Effector CD8-positive, alpha-beta T cell (primary cell): Measurements from ENCODE around the gene NANOGP8.
"Not testable (repeated sequence)": the region's sequence is repeated elsewhere in the genome, so short reads cannot be mapped to it uniquely, and the experiment has no call there.

ENCODE experiments used
- DNase-seq: peaks from one replicate; lab custom pipeline; 2025; lab: John Stamatoyannopoulos, UW

The NANOGP8 gene

DNA sequence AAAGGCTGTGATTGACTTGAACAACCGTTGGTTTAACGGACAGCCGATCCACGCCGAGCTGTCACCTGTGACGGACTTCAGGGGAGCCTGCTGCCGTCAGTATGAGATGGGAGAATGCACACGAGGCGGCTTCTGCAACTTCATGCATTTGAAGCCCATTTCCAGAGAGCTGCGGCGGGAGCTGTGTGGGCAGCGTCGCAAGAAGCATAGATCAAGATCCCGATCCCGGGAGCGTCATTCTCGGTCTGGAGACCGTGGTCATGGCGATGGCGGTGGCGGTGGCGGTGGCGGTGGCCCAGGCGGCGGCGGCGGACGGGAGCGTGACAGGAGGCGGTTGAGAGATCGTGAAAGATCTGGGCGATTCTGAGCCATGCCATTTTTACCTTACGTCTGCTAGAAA lies 7.8 kb upstream of the NANOGP8 start:
- DNase-seq: no peak

DNA sequence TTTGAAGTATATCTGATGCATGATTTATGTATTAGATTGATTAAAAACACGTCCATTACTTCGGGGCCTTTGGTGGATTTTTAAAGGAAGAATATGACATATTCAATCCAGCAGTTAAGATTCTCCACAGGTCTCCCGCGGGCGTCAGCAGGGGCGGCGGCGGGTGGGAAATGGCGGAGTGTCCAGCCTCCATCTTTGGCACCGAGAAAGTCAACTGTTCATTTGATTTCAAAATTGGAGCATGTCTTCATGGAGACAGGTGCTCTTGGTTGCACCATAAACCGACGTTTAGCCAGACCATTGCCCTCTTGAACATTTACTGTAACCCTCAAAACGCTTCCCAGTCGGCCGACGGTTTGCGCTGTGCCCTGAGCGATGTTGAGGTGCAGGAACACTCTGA lies 7.2 kb upstream of the NANOGP8 start:
- DNase-seq: no peak

DNA sequence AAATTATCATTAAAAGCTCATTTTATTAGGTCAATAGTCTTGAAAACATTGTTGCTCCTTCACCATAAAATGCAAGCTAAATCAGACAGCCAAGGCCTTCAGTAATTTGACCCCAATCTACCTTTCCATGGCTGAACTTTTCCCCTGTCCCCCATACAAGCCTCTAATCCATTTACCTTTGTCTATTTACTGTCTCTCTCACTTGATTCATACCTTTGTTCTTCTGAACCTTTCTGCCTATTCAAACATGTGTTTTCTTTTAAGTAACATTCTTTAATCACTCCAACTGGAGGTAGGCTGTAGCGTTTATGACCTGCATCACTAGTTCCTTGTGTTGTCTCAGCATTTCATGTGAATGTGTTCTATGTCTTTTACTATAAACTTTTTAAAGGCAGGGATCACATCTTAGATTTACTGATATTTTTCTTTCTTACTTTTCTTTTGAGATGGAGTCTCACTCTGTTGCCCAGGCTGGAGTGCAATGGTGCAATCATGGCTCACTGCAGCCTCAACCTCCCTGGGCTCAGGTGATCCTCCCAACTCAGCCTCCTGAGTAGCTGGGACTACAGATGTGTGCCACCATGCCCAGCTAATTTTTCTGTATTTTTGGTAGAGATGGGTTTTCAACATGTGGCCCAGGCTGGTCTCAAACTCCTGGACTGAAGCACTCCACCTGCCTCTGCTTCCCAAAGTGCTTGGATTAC lies 5.2 kb upstream of the NANOGP8 start:
- no peak for DNase-seq

DNA sequence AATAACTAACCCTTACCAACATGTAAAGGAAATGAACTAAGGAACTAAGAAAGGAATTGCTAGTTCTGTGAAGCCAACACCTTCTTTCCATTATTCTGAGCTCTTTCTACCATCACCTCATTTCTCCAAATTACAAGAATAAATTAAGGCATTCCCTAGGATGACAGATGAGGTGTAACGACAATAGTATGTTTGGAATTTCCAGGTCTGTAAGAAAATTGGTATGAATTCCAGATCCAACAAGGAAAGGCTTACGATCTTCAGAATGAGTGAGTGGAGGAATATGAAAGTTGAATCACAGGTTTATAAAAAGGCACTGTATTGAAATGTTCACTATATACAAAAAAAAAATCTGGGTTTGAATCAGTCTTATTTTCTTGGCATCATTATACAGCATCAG lies 4.5 kb upstream of the NANOGP8 start:
- no peak for DNase-seq

DNA sequence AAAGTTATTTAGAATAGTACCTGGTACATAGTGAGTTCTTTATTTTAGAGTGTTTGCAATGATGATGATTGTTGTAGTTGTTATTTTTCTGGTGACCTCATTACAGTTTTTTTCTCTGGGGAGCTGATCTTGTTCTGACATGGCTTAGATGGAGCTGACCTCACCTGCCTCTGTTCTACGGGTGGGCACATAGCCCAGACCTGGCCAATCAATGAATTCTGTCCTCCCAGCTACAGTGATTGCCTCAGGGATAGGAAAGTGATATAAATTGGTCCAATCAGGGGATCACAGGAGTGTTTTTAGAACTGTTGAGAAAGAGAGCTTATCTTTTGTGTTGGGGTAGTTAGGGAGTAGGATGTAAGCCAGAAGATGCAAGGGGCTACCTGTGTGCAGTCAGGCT lies 3.2 kb upstream of the NANOGP8 start:
- no peak for DNase-seq

DNA sequence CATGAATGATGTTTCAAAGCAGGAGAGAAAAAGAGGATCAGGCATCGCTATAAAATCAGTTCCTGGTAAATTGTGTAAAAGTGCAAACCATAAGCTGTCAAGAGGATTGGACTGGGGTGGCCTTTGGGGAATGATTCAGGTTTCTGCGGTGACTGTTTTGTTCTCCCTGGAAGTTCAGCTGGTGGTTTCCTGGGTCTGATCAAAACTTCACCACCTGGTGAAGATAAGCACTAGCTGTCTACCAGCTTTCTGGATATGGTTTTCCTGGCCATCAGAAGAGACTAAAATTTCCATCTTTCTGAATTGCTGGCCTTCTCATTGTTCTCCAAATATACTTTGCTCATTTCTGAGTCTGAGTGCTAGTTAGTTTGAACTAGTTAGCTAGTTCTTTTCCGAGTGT lies 2.7 kb upstream of the NANOGP8 start:
- no peak for DNase-seq

DNA sequence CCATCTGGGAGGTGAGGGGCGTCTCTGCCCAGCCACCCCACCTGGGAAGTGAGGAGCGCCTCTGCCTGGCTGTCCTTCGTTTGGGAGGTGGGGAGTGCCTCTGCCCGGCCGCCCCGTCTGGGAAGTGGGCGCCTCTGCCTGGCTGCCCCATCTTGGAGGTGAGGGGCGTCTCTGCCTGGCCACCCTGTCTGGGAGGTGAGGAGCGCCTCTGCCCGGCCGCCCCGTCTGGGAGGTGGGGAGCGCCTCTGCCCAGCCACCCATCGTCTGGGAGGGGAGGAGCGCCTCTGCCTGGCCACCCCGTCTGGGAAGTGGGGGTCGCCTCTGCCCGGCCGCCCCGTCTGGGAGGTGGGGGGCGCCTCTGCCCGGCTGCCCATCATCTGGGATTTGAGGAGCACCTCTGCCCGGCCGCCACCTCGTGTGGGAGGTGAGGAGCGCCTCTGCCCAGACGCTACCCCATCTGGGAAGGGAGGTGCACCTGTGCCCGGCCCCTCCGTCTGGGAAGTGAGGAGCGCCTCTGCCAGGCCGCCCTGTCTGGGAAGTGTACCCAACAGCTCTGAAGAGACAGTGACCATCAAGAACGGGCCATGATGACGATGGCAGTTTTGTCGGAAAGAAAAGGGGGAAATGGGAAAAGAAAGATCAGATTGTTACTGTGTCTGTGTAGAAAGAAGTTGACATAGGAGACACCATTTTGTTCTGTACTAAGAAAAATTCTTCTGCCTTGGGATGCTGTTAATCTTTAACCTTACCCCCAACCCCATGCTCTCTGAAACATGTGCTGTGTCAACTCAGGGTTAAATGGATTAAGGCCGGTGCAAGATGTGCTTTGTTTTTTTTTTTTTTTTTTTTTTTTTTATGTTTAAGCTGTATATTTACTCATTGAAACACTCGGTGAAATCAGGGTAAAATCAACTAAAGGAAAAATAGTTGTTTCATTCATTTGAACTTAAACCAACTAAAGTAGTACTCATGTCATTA lies 2.4 kb downstream of the NANOGP8 start:
- not testable (repeated sequence) for DNase-seq

DNA sequence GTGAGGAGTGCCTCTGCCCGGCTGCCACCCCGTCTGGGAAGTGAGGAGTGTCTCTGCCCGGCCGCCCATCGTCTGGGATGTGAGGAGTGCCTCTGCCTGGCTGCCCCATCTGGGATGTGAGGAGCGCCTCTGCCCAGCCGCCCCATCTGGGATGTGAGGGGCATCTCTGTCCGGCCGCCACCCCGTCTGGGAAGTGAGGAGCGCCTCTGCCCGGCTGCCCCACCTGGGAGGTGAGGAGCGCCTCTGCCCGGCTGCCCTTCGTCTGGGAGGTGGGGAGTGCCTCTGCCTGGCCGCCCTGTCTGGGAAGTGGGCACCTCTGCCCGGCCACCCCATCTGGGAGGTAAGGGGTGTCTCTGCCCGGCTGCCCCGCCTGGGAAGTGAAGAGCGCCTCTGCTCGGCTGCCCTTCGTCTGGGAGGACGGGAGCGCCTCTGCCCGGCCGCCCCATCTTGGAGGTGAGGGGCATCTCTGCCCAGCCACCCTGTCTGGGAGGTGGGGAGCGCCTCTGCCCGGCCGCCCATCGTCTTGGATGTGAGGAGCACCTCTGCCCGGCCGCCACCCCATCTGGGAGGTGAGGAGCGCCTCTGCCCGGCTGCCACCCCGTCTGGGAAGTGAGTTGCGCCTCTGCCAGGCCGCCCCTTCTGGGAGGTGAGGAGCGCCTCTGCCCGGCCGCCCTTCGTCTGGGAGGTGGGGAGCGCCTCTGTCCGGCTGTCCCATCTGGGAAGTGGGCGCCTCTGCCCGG lies 3.3 kb downstream of the NANOGP8 start:
- not testable (repeated sequence) for DNase-seq

DNA sequence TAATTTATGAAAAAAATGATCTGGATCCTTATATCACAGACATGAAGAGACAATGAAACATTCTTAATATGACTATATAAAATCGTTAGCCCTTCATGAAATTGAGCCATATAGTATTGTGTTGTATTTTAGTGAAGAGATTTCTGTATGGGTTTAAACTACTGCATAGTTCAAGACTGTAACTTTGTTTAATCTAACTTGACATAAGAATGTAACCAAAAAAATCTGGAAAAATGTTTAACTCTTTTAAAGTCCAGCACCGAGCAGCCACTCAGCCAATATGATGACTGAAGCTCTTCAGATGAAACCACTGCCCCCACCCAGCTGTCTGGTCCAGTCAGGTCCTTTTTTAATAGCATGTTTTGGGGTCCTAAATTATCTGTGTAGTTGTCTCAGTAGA lies 4.9 kb downstream of the NANOGP8 start:
- DNase-seq: no peak

DNA sequence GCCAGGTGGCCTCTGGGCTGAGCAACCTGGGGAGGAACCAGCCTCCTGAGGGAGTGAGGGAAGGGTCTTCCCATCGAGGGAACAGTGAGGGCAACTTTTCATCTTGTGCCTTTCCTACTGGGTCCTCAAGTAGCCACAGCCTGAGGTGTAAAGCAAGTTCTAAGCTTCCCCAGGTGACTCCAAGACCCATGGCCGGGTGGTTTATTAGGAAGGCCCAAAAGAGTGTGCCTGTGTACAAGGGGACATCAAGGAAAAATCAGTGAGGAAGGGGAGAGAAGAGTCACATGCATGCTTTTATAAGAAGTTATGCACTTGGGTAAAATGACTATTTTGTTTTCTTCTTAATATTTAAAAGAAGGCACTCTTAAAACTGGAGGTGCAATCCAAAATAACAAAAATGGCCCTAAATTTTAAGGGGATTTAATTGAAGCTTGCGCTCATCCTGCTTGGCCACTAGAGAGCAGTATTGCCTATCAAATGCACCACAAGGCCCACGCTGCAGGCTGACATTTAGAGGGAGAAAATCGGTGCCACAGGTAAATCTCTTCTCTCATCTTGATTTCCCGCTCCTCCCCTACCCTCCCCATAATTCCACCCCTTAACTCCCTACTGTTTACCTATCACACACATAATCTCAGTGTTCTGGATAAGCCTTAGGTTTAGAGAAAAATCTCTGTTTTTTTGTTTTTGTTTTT lies 6.7 kb downstream of the NANOGP8 start:
- no peak for DNase-seq

DNA sequence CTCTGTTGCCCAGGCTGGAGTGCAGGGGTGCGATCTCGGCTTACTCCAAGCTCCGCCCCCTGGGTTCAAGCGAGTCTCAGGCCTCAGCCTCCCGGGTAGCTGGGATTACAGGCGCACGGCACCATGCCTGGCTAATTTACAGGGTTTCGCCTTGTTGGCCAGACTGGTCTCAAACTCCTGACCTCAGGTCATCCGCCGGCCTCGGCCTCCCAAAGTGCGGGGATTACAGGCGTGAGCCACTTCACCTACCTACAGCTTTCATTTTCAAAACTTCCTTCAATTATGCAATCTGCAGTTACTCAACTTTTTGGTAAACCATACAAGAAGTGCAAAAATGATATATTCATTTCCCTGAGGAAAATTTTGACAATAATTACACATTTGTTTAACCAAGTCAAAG lies 14.0 kb downstream of the NANOGP8 start:
- no peak for DNase-seq

DNA sequence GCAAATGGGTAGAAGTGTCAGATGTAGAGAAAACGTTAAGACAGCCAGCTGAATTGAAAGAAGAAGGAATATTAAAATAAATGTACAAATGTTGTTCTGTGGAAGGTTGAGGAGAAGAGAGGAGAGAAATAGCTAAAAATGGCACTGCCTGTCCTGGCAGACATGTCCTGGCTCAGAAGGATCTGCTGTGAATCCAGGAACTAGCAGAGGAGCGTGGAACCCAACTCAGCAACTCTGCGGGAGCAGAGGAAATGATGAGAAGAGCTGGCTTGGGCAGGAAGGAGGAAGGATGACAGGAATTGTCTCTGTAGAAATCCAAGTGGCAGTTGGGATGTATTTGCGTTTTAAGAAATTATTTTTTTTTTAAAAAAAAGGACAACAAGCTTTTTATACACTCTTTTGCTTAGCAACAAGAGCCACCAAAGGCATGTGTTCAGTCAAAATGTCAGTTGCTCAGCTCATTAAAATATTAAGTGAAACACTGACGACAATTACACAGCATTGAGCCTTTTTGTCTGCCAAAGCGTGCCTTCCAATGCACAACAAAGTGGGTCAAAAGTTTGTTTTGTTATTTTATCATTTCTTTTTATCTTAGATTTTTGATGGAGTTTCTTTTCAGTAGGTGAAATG lies 16.1 kb downstream of the NANOGP8 start:
- no peak for DNase-seq

DNA sequence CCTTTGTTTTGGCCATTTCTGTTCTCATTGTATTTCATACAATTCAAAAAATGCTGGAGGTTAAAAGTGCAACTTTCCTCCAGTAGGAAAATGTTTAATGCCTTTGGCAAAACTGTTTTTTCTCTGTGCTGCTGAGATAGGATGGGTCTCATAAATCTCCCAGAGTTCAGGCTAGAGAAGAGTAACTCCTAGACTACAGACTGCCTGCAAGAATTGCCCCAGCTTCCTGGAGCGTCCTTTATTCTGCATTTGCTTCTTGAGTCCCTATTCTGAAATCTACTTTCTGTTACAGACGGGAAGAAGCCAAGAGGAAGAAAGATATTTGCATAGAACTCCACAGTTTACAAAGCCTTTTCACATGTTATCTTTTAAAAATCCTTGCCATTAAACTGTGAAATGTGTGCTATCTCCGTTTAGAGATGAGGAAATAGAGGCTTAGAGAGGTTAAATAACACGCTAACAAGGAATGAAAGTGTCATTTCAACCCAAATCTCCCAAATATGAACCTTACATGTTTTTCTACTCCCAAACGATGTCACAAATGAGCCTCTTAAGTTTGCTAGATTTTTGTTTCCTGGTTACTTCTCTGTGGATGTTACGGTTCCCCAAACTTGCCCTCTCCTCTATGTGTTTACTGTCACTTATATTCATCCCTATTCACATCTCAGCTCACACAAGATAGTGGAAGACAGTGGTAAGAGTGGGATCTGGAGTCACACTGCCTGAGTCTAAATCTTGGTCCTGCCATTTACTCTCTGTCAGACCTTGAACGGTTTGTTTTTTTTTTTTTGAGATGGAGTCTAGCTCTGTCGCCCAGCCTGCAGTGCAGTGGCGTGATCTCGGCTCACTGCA lies 17.4 kb downstream of the NANOGP8 start:
- no peak for DNase-seq

DNA sequence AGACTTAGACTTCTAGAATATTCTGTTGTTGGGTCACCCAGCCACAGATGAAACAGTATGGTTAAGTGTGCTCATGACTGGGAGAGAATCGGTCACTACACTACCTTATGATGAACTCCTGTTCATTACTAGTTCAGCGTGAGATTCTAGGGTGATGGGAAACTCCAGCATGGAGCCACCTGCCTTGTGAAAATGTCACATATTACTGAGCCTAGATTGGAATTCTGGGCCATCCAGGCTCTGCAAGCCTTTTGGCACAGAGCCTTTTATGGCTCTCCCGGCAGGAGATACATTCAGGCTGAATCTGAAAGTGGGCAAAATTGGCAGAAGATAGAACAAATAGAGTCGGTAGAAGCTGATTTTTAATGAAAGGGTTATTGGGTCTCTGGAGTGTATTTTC lies 19.0 kb downstream of the NANOGP8 start:
- DNase-seq: no peak

DNA sequence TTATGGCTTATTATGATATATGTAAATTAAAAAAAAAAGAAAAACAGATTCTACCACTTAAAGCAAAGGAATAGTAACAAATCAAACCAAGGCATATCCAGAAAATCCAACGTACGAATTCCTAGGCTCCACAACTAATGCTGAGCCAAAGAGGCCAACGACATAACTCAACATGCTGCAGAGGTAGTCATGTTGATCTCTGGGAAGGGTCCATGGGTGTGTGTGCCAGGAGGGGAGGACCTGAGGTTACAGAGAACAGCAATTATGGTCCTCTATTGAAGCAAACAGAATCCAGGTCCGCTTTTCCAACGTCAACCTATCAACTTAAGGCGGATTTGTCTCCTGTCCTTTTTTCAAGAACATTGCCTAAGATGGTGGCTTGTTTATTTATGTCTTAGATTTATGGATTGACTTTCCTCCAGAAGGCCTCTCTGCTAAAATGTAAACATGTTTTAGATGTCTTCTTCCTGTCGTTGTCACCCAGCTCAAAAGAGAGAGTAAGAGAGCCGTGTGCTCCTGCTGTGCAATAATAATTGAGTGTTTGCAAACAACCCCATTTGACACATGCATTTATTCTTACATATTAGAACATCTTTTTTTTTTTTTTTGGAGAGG lies 20.4 kb downstream of the NANOGP8 start:
- no peak for DNase-seq

DNA sequence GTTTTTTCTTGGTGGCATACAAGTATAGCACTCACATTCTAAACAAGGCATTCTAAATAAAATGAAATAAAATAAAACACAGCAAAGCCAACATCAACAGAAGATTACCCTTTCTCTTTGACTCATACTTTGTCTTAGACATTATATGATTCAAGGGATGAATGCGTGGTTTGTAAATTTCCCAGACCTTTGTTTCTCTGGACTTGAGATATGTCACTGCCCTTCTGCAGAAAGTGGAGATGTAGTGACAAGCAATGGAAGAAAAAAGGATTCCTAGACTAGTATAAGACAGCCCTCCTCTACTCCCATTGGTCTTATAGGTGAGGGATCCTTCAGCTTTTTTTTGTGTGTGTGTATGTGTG lies 22.4 kb downstream of the NANOGP8 start:
- no peak for DNase-seq

DNA sequence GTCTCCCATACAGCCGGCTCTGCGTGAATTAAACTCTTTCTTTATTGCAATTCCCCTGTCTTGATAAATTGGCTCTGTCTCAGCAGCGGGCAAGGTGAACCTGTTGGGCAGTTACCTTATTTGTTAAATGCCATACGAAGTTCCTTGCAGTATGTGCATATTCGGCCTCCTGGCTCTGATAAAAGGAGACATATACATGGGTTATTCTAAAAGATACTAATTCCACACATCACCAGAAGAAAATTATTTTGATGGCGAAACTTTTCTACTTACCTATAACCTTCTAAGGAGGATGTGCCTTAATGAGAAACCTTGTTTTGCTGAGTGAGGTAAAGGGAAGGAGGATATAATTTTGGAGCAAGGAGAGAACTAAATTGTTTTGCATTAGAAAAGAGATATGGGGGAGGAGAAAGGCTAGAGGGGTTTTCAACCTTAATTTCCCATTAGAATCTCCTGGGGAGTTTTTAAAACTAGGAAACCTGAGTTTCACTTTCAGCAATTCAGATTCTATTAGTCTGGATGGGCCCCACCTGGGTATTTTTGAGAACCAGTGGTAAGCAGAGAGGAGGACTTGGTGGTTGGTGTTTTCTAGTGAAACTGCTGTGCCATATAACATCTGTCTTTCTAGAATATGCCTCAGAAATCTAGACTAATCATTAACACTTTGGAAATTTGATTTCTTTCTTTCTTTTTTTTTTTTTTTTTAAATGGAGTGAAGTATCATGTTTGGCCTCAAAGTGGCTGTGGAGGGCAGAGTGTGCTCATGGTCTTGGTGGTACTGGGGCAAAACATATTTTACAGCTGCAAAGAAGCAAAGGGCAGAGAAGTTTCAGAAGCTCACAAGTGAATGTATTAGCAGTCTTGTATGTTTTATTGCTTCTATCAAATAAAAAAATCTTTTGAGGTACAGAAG lies 23.0 kb downstream of the NANOGP8 start:
- no peak for DNase-seq

DNA sequence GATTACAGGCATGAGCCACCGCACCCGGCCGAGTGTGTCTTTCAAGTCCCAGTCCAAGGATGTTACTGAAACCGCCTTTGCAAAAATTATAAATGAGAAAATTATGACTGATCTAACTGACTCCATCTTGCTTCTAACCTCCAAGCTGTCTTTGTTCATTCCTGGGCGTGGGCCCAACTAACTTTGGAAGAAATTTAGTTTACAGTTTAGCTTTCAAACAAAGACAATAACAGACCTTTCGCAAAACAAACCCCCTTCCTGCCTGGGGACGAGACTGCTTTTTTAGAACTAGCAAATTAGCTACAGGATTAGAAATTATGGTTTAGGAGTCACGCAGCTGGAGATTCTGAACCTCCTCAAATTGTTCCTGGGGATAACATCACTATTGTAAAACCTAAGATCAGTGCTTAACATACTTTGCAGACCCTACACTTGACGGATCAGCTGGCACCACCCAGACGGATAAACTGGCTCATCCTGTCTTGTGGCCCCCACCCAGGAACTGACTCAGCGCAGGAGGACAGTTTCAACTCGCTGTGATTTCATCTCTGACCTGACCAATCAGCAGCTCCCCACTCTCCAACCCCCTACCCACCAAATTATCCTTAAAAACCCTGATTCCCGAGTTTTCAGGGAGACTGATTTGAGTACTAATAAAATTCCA lies 23.8 kb downstream of the NANOGP8 start:
- DNase-seq: no peak
